Neural cell (in vitro differentiated cells): ENCODE data around the gene FLOT1. TPM values are rescaled to one million over a fixed set of nuclear protein-coding genes. Genes with fewer than 3 reads are reported as not detected.

ENCODE experiments used
- H2AFZ ChIP-seq: fragments of 200-600, 300-800 bp; sonication (generic), shearing (Covaris generic); 2 replicates; pipeline ENCODE4 v1.6.0; 2014; ENCODE audit warnings: low read depth, mild to moderate bottlenecking, antibody characterized with exemption, low read length, moderate library complexity
- H3F3A ChIP-seq: fragments of 200-600 bp; shearing (Covaris generic); 2 replicates; pipeline ENCODE4 v1.6.1; 2016; ENCODE audit warnings: mild to moderate bottlenecking, moderate library complexity, mixed read lengths, antibody characterized with exemption, low read length; ENCODE audit not compliant: insufficient read depth, poor library complexity, severe bottlenecking
- H3K27ac ChIP-seq: fragments of 200-600, 300-800 bp; sonication (generic), shearing (Covaris generic); 2 replicates; pipeline ENCODE4 v1.5.1; 2014; ENCODE audit warnings: mild to moderate bottlenecking, low read length, moderate library complexity
- H3K27me3 ChIP-seq: fragments of 300-800, 200-600 bp; sonication (generic), shearing (Covaris generic); 2 replicates; pipeline ENCODE4 v1.6.0; 2014; ENCODE audit warnings: mild to moderate bottlenecking, low read depth, low read length, moderate library complexity; ENCODE audit not compliant: insufficient read depth
- H3K36me3 ChIP-seq: fragments of 300-800, 200-600 bp; sonication (generic), shearing (Covaris generic); 2 replicates; pipeline ENCODE4 v1.5.1; 2014; ENCODE audit warnings: mild to moderate bottlenecking, antibody characterized with exemption, low read length, moderate library complexity; ENCODE audit not compliant: insufficient read depth
- H3K4me2 ChIP-seq: fragments of 300-800, 200-600 bp; sonication (generic), shearing (Covaris generic); 2 replicates; pipeline ENCODE4 v1.6.0; 2014; ENCODE audit warnings: mild to moderate bottlenecking, low read length
- H3K4me3 ChIP-seq: fragments of 300-800, 200-600 bp; sonication (generic), shearing (Covaris generic); 2 replicates; pipeline ENCODE4 v1.5.1; 2014; ENCODE audit warnings: mild to moderate bottlenecking, low read length, moderate library complexity
- H3K79me2 ChIP-seq: fragments of 200-600 bp; shearing (Covaris generic); replicated peaks from 2 replicates; pipeline ENCODE4 v1.6.0; 2014; ENCODE audit warnings: mild to moderate bottlenecking, low read length, moderate library complexity; ENCODE audit not compliant: insufficient read depth
- H3K9ac ChIP-seq: fragments of 300-800, 200-600 bp; sonication (generic), shearing (Covaris generic); 2 replicates; pipeline ENCODE4 v1.6.1; 2016; ENCODE audit warnings: mild to moderate bottlenecking, low read length, mixed read lengths
- H3K9me2 ChIP-seq: fragments of 200-600 bp; shearing (Covaris generic); 2 replicates; pipeline ENCODE4 v1.6.1; 2016; ENCODE audit warnings: mild to moderate bottlenecking, low read length, mixed read lengths; ENCODE audit not compliant: insufficient read depth
- H3K9me3 ChIP-seq: fragments of 200-600, 300-800 bp; sonication (generic), shearing (Covaris generic); 2 replicates; pipeline ENCODE4 v1.6.1; 2016; ENCODE audit warnings: mild to moderate bottlenecking, mixed run types, low read length, moderate library complexity, mixed read lengths
- H4K20me1 ChIP-seq: fragments of 200-600 bp; shearing (Covaris generic); 2 replicates; pipeline ENCODE4 v1.6.1; 2016; ENCODE audit warnings: mild to moderate bottlenecking, mixed run types; ENCODE audit not compliant: insufficient read depth
- CTCF ChIP-seq: fragments of 450-650 bp; IDR thresholded peaks from 2 replicates; pipeline ENCODE4 v1.5.1; 2014; ENCODE audit warnings: antibody characterized with exemption, mild to moderate bottlenecking, moderate library complexity; ENCODE audit not compliant: poor library complexity, severe bottlenecking
- EP300 ChIP-seq: fragments of 450-650 bp; conservative IDR thresholded peaks from 2 replicates; pipeline ENCODE4 v1.6.1; 2014; ENCODE audit warnings: antibody characterized with exemption, mild to moderate bottlenecking, moderate library complexity; ENCODE audit not compliant: poor library complexity, severe bottlenecking
- EZH2 ChIP-seq: fragments of 200-600, 300-800 bp; shearing (Covaris generic), sonication (generic); IDR thresholded peaks from 2 replicates; pipeline ENCODE4 v1.6.1; 2014; ENCODE audit warnings: antibody characterized with exemption, low read length, borderline replicate concordance, mild to moderate bottlenecking; ENCODE audit not compliant: insufficient read depth, poor library complexity, severe bottlenecking
- MXI1 ChIP-seq: fragments of 450-650 bp; conservative IDR thresholded peaks from 2 replicates; pipeline ENCODE4 v1.6.1; 2014; ENCODE audit warnings: antibody characterized with exemption, mild to moderate bottlenecking; ENCODE audit not compliant: poor library complexity, severe bottlenecking
- POLR2AphosphoS5 ChIP-seq: IDR thresholded peaks from 2 replicates; pipeline ENCODE4 v1.6.1; 2012
- RAD21 ChIP-seq: fragments of 450-650 bp; conservative IDR thresholded peaks from 2 replicates; pipeline ENCODE4 v1.6.1; 2014; ENCODE audit warnings: antibody characterized with exemption, mild to moderate bottlenecking, moderate library complexity
- REST ChIP-seq: IDR thresholded peaks from 2 replicates; pipeline ENCODE4 v1.6.1; 2012; ENCODE audit warnings: borderline replicate concordance
- SMC3 ChIP-seq: fragments of 450-650 bp; conservative IDR thresholded peaks from 2 replicates; pipeline ENCODE4 v1.6.1; 2014; ENCODE audit warnings: antibody characterized with exemption, mild to moderate bottlenecking, moderate library complexity; ENCODE audit not compliant: poor library complexity
- TAF1 ChIP-seq: IDR thresholded peaks from 2 replicates; pipeline ENCODE4 v1.6.1; 2012; ENCODE audit warnings: low read depth
- polyA plus RNA-seq: library from polyadenylated mRNA; depleted of rRNA; stranded (reverse); fragments of >200 nt; gene quantifications from 2 replicates; pipeline ENCODE4 v1.2.3, GENCODE V29; 2014

FLOT1 gene
- polyA plus RNA-seq, 1 donor from 2014 or later, result 72.7 TPM

GRCh38 chr6:30754631-30755030, 12.1 kb upstream of the FLOT1 start:
- no peaks in the 10 kb centered on the region for H3K9me2 ChIP-seq
- no peak overlapping the region for H2AFZ ChIP-seq
- H3K4me3 ChIP-seq, result no peak overlapping the region
- H3K9me3 ChIP-seq, result no peaks in the 10 kb centered on the region
- H3K27ac ChIP-seq, result no peak overlapping the region
- H3K4me2 ChIP-seq, result no peak overlapping the region
- no peaks in the 10 kb centered on the region for H3K36me3 ChIP-seq
- H3F3A ChIP-seq, result no peaks in the 10 kb centered on the region
- TF ChIP-seq EZH2 (no peak), MXI1 (no peak), CTCF (no peak), TAF1 (no peak), SMC3 (no peak), POLR2AphosphoS5 (no peak), RAD21 (no peak), REST (no peak), EP300 (no peak)
- no peaks in the 10 kb centered on the region for H4K20me1 ChIP-seq
- H3K79me2 ChIP-seq, result no peaks in the 10 kb centered on the region
- H3K9ac ChIP-seq, result no peak overlapping the region
- no peaks in the 10 kb centered on the region for H3K27me3 ChIP-seq

- Histone ChIP-seq H3K9me3 (no peaks in the 10 kb centered on the region), H4K20me1 (no peaks in the 10 kb centered on the region), H3K4me3 (no peak overlapping the region), H3K27ac (no peak overlapping the region), H3K9ac (no peak overlapping the region), H3K27me3 (no peaks in the 10 kb centered on the region), H3K79me2 (no peaks in the 10 kb centered on the region), H2AFZ (no peak overlapping the region), H3K9me2 (no peaks in the 10 kb centered on the region), H3K4me2 (no peak overlapping the region), H3F3A (no peaks in the 10 kb centered on the region), H3K36me3 (no peaks in the 10 kb centered on the region)
- TF ChIP-seq REST, result no peak
- no peak for TF ChIP-seq EP300
- TF ChIP-seq MXI1, result no peak
- TF ChIP-seq TAF1, result no peak
- no peak for TF ChIP-seq RAD21
- no peak for TF ChIP-seq POLR2AphosphoS5
- TF ChIP-seq SMC3, result no peak
- no peak for TF ChIP-seq CTCF
- TF ChIP-seq EZH2, result no peak
Observed at GRCh38 chr6:30752157-30752927, 9.9 kb upstream of the FLOT1 start.
